SK-N-MC (cell line): Measurements from ENCODE around the gene HEPN1.

Source experiments
- EZH2 ChIP-seq: fragments of 200-600 bp; sonication (generic); IDR thresholded peaks from one replicate; pipeline ENCODE4 v1.6.1; 2017; ENCODE audit warnings: antibody characterized with exemption
- FOXP2 ChIP-seq: optimal IDR thresholded peaks from 2 replicates; pipeline ENCODE3; 2011; ENCODE audit warnings: mild to moderate bottlenecking, moderate library complexity; ENCODE audit not compliant: insufficient read depth; ENCODE audit errors: extremely low read length, control extremely low read depth
- POLR2AphosphoS5 ChIP-seq: IDR thresholded peaks from 2 replicates; pipeline ENCODE4 v1.6.1; 2012; ENCODE audit warnings: mild to moderate bottlenecking, low read depth, low read length, borderline replicate concordance

- no peak for TF ChIP-seq EZH2
- TF ChIP-seq POLR2AphosphoS5 = no peak
- TF ChIP-seq FOXP2 = no peak
Measured at GRCh38 chr11:124943741-124944140, 24.7 kb downstream of the HEPN1 start.
